OCI-LY3 (cell line): ENCODE measurements around the gene ETFB.
A peak's percentile ranks its signal among the peaks of the same experiment; 100 is the strongest.

Source experiments
- H2AFZ ChIP-seq: fragments of 200-600, 300-600 bp; shearing (Covaris generic); 2 replicates; pipeline ENCODE4 v1.6.0; 2014; ENCODE audit warnings: antibody characterized with exemption, low read depth, low read length
- H3K27ac ChIP-seq: fragments of 200-600, 300-600 bp; sonication (generic); 2 replicates; pipeline ENCODE4 v1.5.1; 2014; ENCODE audit warnings: mild to moderate bottlenecking, low read length, moderate library complexity, mixed read lengths
- H3K27me3 ChIP-seq: fragments of 200-600, 300-600 bp; sonication (generic); 2 replicates; pipeline ENCODE4 v1.6.1; 2014; ENCODE audit warnings: low read depth, low read length, mixed read lengths
- H3K36me3 ChIP-seq: fragments of 200-600, 300-600 bp; sonication (generic); replicated peaks from 2 replicates; pipeline ENCODE3; 2014; ENCODE audit warnings: low read depth, low read length, mixed read lengths
- H3K4me1 ChIP-seq: fragments of 300-600, 200-600 bp; sonication (generic); 2 replicates; pipeline ENCODE4 v1.6.1; 2014; ENCODE audit warnings: low read length, mixed read lengths
- H3K4me2 ChIP-seq: fragments of 200-600, 300-600 bp; sonication (generic); 2 replicates; pipeline ENCODE4 v1.6.1; 2014; ENCODE audit warnings: low read length, mixed read lengths
- H3K4me3 ChIP-seq: fragments of 300-600, 200-600 bp; sonication (generic); 2 replicates; pipeline ENCODE4 v1.5.1; 2014; ENCODE audit warnings: antibody characterized with exemption, mild to moderate bottlenecking, low read length, moderate library complexity
- H3K79me2 ChIP-seq: fragments of 300-600, 200-600 bp; shearing (Covaris generic); 2 replicates; pipeline ENCODE4 v1.6.1; 2014; ENCODE audit warnings: mild to moderate bottlenecking, low read length, mixed read lengths
- H3K9ac ChIP-seq: fragments of 300-600, 200-600 bp; shearing (Covaris generic); 2 replicates; pipeline ENCODE4 v1.6.0; 2014; ENCODE audit warnings: mild to moderate bottlenecking, low read length, moderate library complexity
- H3K9me3 ChIP-seq: fragments of 200-600, 300-600 bp; shearing (Covaris generic); 2 replicates; pipeline ENCODE4 v1.6.1; 2014; ENCODE audit warnings: low read length, mixed read lengths; ENCODE audit not compliant: insufficient read depth
- H4K20me1 ChIP-seq: fragments of 200-600, 300-600 bp; sonication (generic); 2 replicates; pipeline ENCODE4 v1.6.1; 2016; ENCODE audit warnings: low read length, mixed read lengths; ENCODE audit not compliant: insufficient read depth
- CTCF ChIP-seq: fragments of 200-600, 300-600 bp; sonication (generic); IDR thresholded peaks from 2 replicates; pipeline ENCODE4 v1.5.1; 2014; ENCODE audit warnings: antibody characterized with exemption, low read length, low read depth
- EZH2phosphoT487 ChIP-seq: fragments of 200-600 bp; shearing (Covaris generic); IDR thresholded peaks from 2 replicates; pipeline ENCODE4 v1.6.1; 2018; ENCODE audit warnings: antibody characterized with exemption, mixed run types, low read depth

The ETFB gene

GRCh38 chr19:51339687-51340656, 26.2 kb downstream of the ETFB start:
- Histone ChIP-seq H2AFZ (peak overlapping the region; percentile 73), H3K27ac (no peak overlapping the region), H4K20me1 (no peaks in the 10 kb centered on the region), H3K79me2 (no peaks in the 10 kb centered on the region), H3K9ac (peak overlapping the region; percentile 31; the same call in 1 of the 2 replicates), H3K36me3 (peaks cover 4% of the 10 kb centered on the region), H3K4me2 (peak overlapping the region; percentile 85), H3K27me3 (peaks cover 9% of the 10 kb centered on the region; the same call in 1 of the 2 replicates), H3K4me1 (peaks cover 16% of the 10 kb centered on the region), H3K4me3 (peak overlapping the region; percentile 79), H3K9me3 (no peaks in the 10 kb centered on the region)
- no peak for TF ChIP-seq EZH2phosphoT487
- 0 out of 2 replicates have a peak, but pooled peaks have one; percentile 8 for TF ChIP-seq CTCF

- Histone ChIP-seq H3K9me3 (no peaks in the 10 kb centered on the region), H3K27me3 (peaks cover 9% of the 10 kb centered on the region; the same call in 1 of the 2 replicates), H3K9ac (peak overlapping the region; percentile 31; the same call in 1 of the 2 replicates), H3K36me3 (no peaks in the 10 kb centered on the region), H4K20me1 (no peaks in the 10 kb centered on the region), H3K4me3 (peak overlapping the region; percentile 79), H3K27ac (no peak overlapping the region), H3K79me2 (no peaks in the 10 kb centered on the region), H2AFZ (peak overlapping the region; percentile 73), H3K4me1 (peaks cover 9% of the 10 kb centered on the region), H3K4me2 (peak overlapping the region; percentile 85)
- TF ChIP-seq EZH2phosphoT487 (no peak), CTCF (no peak)
These were observed 26.9 kb downstream of the ETFB start for GRCh38 chr19:51339313-51339686.

GRCh38 chr19:51338563-51339312, 27.4 kb downstream of the ETFB start:
- no peak for TF ChIP-seq EZH2phosphoT487
- peak; percentile 97 for TF ChIP-seq CTCF
- Histone ChIP-seq H3K36me3 (no peaks in the 10 kb centered on the region), H2AFZ (peak overlapping the region; percentile 73), H3K4me2 (peak overlapping the region; percentile 85), H3K27ac (no peak overlapping the region), H3K79me2 (no peaks in the 10 kb centered on the region), H3K4me1 (peaks cover 4% of the 10 kb centered on the region), H4K20me1 (no peaks in the 10 kb centered on the region), H3K9me3 (no peaks in the 10 kb centered on the region), H3K4me3 (peak overlapping the region; percentile 79), H3K9ac (peak overlapping the region; percentile 33; the same call in 1 of the 2 replicates), H3K27me3 (peaks cover 9% of the 10 kb centered on the region; the same call in 1 of the 2 replicates)
